Neural cell (in vitro differentiated cells): ENCODE data around the gene NAALADL1. TPM values are rescaled to one million over a fixed set of nuclear protein-coding genes. Genes with fewer than 3 reads are reported as not detected.

Source experiments
- H2AFZ ChIP-seq: fragments of 200-600, 300-800 bp; sonication (generic), shearing (Covaris generic); 2 replicates; pipeline ENCODE4 v1.6.0; 2014; ENCODE audit warnings: low read depth, mild to moderate bottlenecking, antibody characterized with exemption, low read length, moderate library complexity
- H3F3A ChIP-seq: fragments of 200-600 bp; shearing (Covaris generic); 2 replicates; pipeline ENCODE4 v1.6.1; 2016; ENCODE audit warnings: mild to moderate bottlenecking, moderate library complexity, mixed read lengths, antibody characterized with exemption, low read length; ENCODE audit not compliant: insufficient read depth, poor library complexity, severe bottlenecking
- H3K27ac ChIP-seq: fragments of 200-600, 300-800 bp; sonication (generic), shearing (Covaris generic); 2 replicates; pipeline ENCODE4 v1.5.1; 2014; ENCODE audit warnings: mild to moderate bottlenecking, low read length, moderate library complexity
- H3K27me3 ChIP-seq: fragments of 300-800, 200-600 bp; sonication (generic), shearing (Covaris generic); 2 replicates; pipeline ENCODE4 v1.6.0; 2014; ENCODE audit warnings: mild to moderate bottlenecking, low read depth, low read length, moderate library complexity; ENCODE audit not compliant: insufficient read depth
- H3K36me3 ChIP-seq: fragments of 300-800, 200-600 bp; sonication (generic), shearing (Covaris generic); 2 replicates; pipeline ENCODE4 v1.5.1; 2014; ENCODE audit warnings: mild to moderate bottlenecking, antibody characterized with exemption, low read length, moderate library complexity; ENCODE audit not compliant: insufficient read depth
- H3K4me2 ChIP-seq: fragments of 300-800, 200-600 bp; sonication (generic), shearing (Covaris generic); 2 replicates; pipeline ENCODE4 v1.6.0; 2014; ENCODE audit warnings: mild to moderate bottlenecking, low read length
- H3K4me3 ChIP-seq: fragments of 300-800, 200-600 bp; sonication (generic), shearing (Covaris generic); 2 replicates; pipeline ENCODE4 v1.5.1; 2014; ENCODE audit warnings: mild to moderate bottlenecking, low read length, moderate library complexity
- H3K79me2 ChIP-seq: fragments of 200-600 bp; shearing (Covaris generic); replicated peaks from 2 replicates; pipeline ENCODE4 v1.6.0; 2014; ENCODE audit warnings: mild to moderate bottlenecking, low read length, moderate library complexity; ENCODE audit not compliant: insufficient read depth
- H3K9ac ChIP-seq: fragments of 300-800, 200-600 bp; sonication (generic), shearing (Covaris generic); 2 replicates; pipeline ENCODE4 v1.6.1; 2016; ENCODE audit warnings: mild to moderate bottlenecking, low read length, mixed read lengths
- H3K9me2 ChIP-seq: fragments of 200-600 bp; shearing (Covaris generic); 2 replicates; pipeline ENCODE4 v1.6.1; 2016; ENCODE audit warnings: mild to moderate bottlenecking, low read length, mixed read lengths; ENCODE audit not compliant: insufficient read depth
- H3K9me3 ChIP-seq: fragments of 200-600, 300-800 bp; sonication (generic), shearing (Covaris generic); 2 replicates; pipeline ENCODE4 v1.6.1; 2016; ENCODE audit warnings: mild to moderate bottlenecking, mixed run types, low read length, moderate library complexity, mixed read lengths
- H4K20me1 ChIP-seq: fragments of 200-600 bp; shearing (Covaris generic); 2 replicates; pipeline ENCODE4 v1.6.1; 2016; ENCODE audit warnings: mild to moderate bottlenecking, mixed run types; ENCODE audit not compliant: insufficient read depth
- CTCF ChIP-seq: fragments of 450-650 bp; IDR thresholded peaks from 2 replicates; pipeline ENCODE4 v1.5.1; 2014; ENCODE audit warnings: antibody characterized with exemption, mild to moderate bottlenecking, moderate library complexity; ENCODE audit not compliant: poor library complexity, severe bottlenecking
- EP300 ChIP-seq: fragments of 450-650 bp; conservative IDR thresholded peaks from 2 replicates; pipeline ENCODE4 v1.6.1; 2014; ENCODE audit warnings: antibody characterized with exemption, mild to moderate bottlenecking, moderate library complexity; ENCODE audit not compliant: poor library complexity, severe bottlenecking
- EZH2 ChIP-seq: fragments of 200-600, 300-800 bp; shearing (Covaris generic), sonication (generic); IDR thresholded peaks from 2 replicates; pipeline ENCODE4 v1.6.1; 2014; ENCODE audit warnings: antibody characterized with exemption, low read length, borderline replicate concordance, mild to moderate bottlenecking; ENCODE audit not compliant: insufficient read depth, poor library complexity, severe bottlenecking
- MXI1 ChIP-seq: fragments of 450-650 bp; conservative IDR thresholded peaks from 2 replicates; pipeline ENCODE4 v1.6.1; 2014; ENCODE audit warnings: antibody characterized with exemption, mild to moderate bottlenecking; ENCODE audit not compliant: poor library complexity, severe bottlenecking
- POLR2AphosphoS5 ChIP-seq: IDR thresholded peaks from 2 replicates; pipeline ENCODE4 v1.6.1; 2012
- RAD21 ChIP-seq: fragments of 450-650 bp; conservative IDR thresholded peaks from 2 replicates; pipeline ENCODE4 v1.6.1; 2014; ENCODE audit warnings: antibody characterized with exemption, mild to moderate bottlenecking, moderate library complexity
- REST ChIP-seq: IDR thresholded peaks from 2 replicates; pipeline ENCODE4 v1.6.1; 2012; ENCODE audit warnings: borderline replicate concordance
- SMC3 ChIP-seq: fragments of 450-650 bp; conservative IDR thresholded peaks from 2 replicates; pipeline ENCODE4 v1.6.1; 2014; ENCODE audit warnings: antibody characterized with exemption, mild to moderate bottlenecking, moderate library complexity; ENCODE audit not compliant: poor library complexity
- TAF1 ChIP-seq: IDR thresholded peaks from 2 replicates; pipeline ENCODE4 v1.6.1; 2012; ENCODE audit warnings: low read depth
- polyA plus RNA-seq: library from polyadenylated mRNA; depleted of rRNA; stranded (reverse); fragments of >200 nt; gene quantifications from 2 replicates; pipeline ENCODE4 v1.2.3, GENCODE V29; 2014

The NAALADL1 gene
- polyA plus RNA-seq, 1 donor from 2014 or later: not detected

- Histone ChIP-seq H3K79me2 (no peaks in the 10 kb centered on the region), H3K9ac (no peak overlapping the region), H2AFZ (no peak overlapping the region), H4K20me1 (no peaks in the 10 kb centered on the region), H3K4me3 (no peak overlapping the region), H3K36me3 (no peaks in the 10 kb centered on the region), H3K4me2 (no peak overlapping the region), H3K9me3 (no peaks in the 10 kb centered on the region), H3K9me2 (no peaks in the 10 kb centered on the region), H3K27me3 (no peaks in the 10 kb centered on the region), H3F3A (no peaks in the 10 kb centered on the region), H3K27ac (no peak overlapping the region)
- TF ChIP-seq TAF1 (no peak), POLR2AphosphoS5 (no peak), CTCF (no peak), EZH2 (no peak), MXI1 (no peak), REST (no peak), SMC3 (no peak), RAD21 (no peak), EP300 (no peak)
Observed at GRCh38 chr11:65072631-65072966, 14.2 kb upstream of the NAALADL1 start.

GRCh38 chr11:65071907-65072630 lies 13.7 kb upstream of the NAALADL1 start:
- Histone ChIP-seq H3K27ac (no peak overlapping the region), H2AFZ (no peak overlapping the region), H3K4me2 (no peak overlapping the region), H3K9me2 (no peaks in the 10 kb centered on the region), H3K9ac (no peak overlapping the region), H4K20me1 (no peaks in the 10 kb centered on the region), H3K4me3 (no peak overlapping the region), H3K36me3 (no peaks in the 10 kb centered on the region), H3K27me3 (no peaks in the 10 kb centered on the region), H3F3A (no peaks in the 10 kb centered on the region), H3K79me2 (no peaks in the 10 kb centered on the region), H3K9me3 (no peaks in the 10 kb centered on the region)
- TF ChIP-seq REST (no peak), CTCF (no peak)
